Stimulated activated CD4-positive, alpha-beta T cell treated with anti-CD3 and anti-CD28 coated beads, Interleukin-15, amount 100 ng/mL, for 48 hours (primary cell): Measurements from ENCODE around the gene MYL11.
"Not testable (repeated sequence)": the region's sequence is repeated elsewhere in the genome, so short reads cannot be mapped to it uniquely, and the experiment has no call there.

Experiments used
- DNase-seq, 2 donors: peaks; one replicate each; pipeline ENCODE4 v3.0.0-alpha.2; 2020; ENCODE audit warnings: low read depth in 2 of 2

MYL11 gene

GRCh38 chr16:30374538-30374937 lies at the start of gene MYL11:
MYL11 (plus strand) TSS chr16:30374802; CDS start chr16:30374858, 56 bp downstream.
- DNase-seq: no peak

GRCh38 chr16:30334473-30334989 lies 40.1 kb upstream of the MYL11 start:
- peak; percentile 74 to 85 for DNase-seq

GRCh38 chr16:30335028-30335597 lies 39.5 kb upstream of the MYL11 start:
- DNase-seq: peak; percentile 63 to 80

- DNase-seq: no peak
Measured at GRCh38 chr16:30335598-30336474, 38.8 kb upstream of the MYL11 start.

- DNase-seq: not testable (repeated sequence)
Measured at GRCh38 chr16:30337964-30338357, 36.6 kb upstream of the MYL11 start.

- not testable (repeated sequence) for DNase-seq
Measured at GRCh38 chr16:30338715-30339114, 35.9 kb upstream of the MYL11 start.

- DNase-seq: no peak
Measured at GRCh38 chr16:30340621-30341020, 34.0 kb upstream of the MYL11 start.

- not testable (repeated sequence) for DNase-seq
Measured at GRCh38 chr16:30341971-30342370, 32.6 kb upstream of the MYL11 start.

GRCh38 chr16:30342751-30343490 lies 31.7 kb upstream of the MYL11 start:
- no peak for DNase-seq

- not testable (repeated sequence) for DNase-seq
Measured at GRCh38 chr16:30343491-30343820, 31.1 kb upstream of the MYL11 start.

GRCh38 chr16:30346286-30346685 lies 28.3 kb upstream of the MYL11 start:
- no peak for DNase-seq

GRCh38 chr16:30348113-30348512 lies 26.5 kb upstream of the MYL11 start:
- no peak for DNase-seq

GRCh38 chr16:30348929-30349328 lies 25.7 kb upstream of the MYL11 start:
- DNase-seq: no peak

- no peak for DNase-seq
Measured at GRCh38 chr16:30349675-30350074, 24.9 kb upstream of the MYL11 start.

GRCh38 chr16:30350134-30350871 lies 24.3 kb upstream of the MYL11 start:
- DNase-seq: no peak

GRCh38 chr16:30351001-30351441 lies 23.6 kb upstream of the MYL11 start:
- no peak for DNase-seq

- DNase-seq: no peak
Measured at GRCh38 chr16:30351586-30352419, 22.8 kb upstream of the MYL11 start.

- DNase-seq: no peak
Measured at GRCh38 chr16:30352488-30353401, 21.9 kb upstream of the MYL11 start.

GRCh38 chr16:30353438-30354129 lies 21.0 kb upstream of the MYL11 start:
- no peak for DNase-seq
